Measurements from ENCODE around the gene PRDX2.
"Not testable (repeated sequence)": the region's sequence is repeated elsewhere in the genome, so short reads cannot be mapped to it uniquely, and the experiment has no call there.

PRDX2 gene

GRCh38 chr19:12806242-12807081 lies 4.9 kb upstream of the PRDX2 start, which contains the start of gene RNASEH2A:
Gene RNASEH2A, plus strand, starts transcription at chr19:12806584. Its CDS starts 90 bp downstream, at chr19:12806674.
- DNase-seq (ENCODE audit: low read depth in 1 of 2, low spot score in 1 of 2): peak; percentile 83 to 88
- TF ChIP-seq JUND (IDR thresholded peaks at IDR 0.05; ENCODE audit: low read depth): no peak

GRCh38 chr19:12804051-12804450 lies 2.5 kb upstream of the PRDX2 start:
- TF ChIP-seq JUND (IDR thresholded peaks at IDR 0.05; ENCODE audit: low read depth): no peak
- in situ Hi-C loops (cut with HindIII; ENCODE audit: low pct_unique_long_range_greater_than_20kb, low sequenced_read_pairs): no loop called here
- DNase-seq (ENCODE audit: low read depth in 1 of 2, low spot score in 1 of 2): no peak

More at GRCh38 chr19:12806242-12807081, 4.9 kb upstream of the PRDX2 start, which contains the start of gene RNASEH2A:
- in situ Hi-C loops (cut with HindIII; ENCODE audit: low pct_unique_long_range_greater_than_20kb, low sequenced_read_pairs): no loop called here

- no peak for TF ChIP-seq JUND (IDR thresholded peaks at IDR 0.05; ENCODE audit: low read depth)
- DNase-seq (ENCODE audit: low read depth in 1 of 2, low spot score in 1 of 2): no peak
- in situ Hi-C loops (cut with HindIII; ENCODE audit: low pct_unique_long_range_greater_than_20kb, low sequenced_read_pairs): no loop called here
Measured at GRCh38 chr19:12802267-12803106, 887 bp upstream of the PRDX2 start.

GRCh38 chr19:12800923-12801465 lies 606 bp downstream of the PRDX2 start:
- no peak for TF ChIP-seq JUND (IDR thresholded peaks at IDR 0.05; ENCODE audit: low read depth)
- DNase-seq (ENCODE audit: low read depth in 1 of 2, low spot score in 1 of 2): no peak
- in situ Hi-C loops (cut with HindIII; ENCODE audit: low pct_unique_long_range_greater_than_20kb, low sequenced_read_pairs): no loop called here

GRCh38 chr19:12800466-12800770 lies 1.2 kb downstream of the PRDX2 start:
- in situ Hi-C loops (cut with HindIII; ENCODE audit: low pct_unique_long_range_greater_than_20kb, low sequenced_read_pairs): no loop called here
- no peak for DNase-seq (ENCODE audit: low read depth in 1 of 2, low spot score in 1 of 2)
- no peak for TF ChIP-seq JUND (IDR thresholded peaks at IDR 0.05; ENCODE audit: low read depth)

- no peak for DNase-seq (ENCODE audit: low read depth in 1 of 2, low spot score in 1 of 2)
- TF ChIP-seq JUND (IDR thresholded peaks at IDR 0.05; ENCODE audit: low read depth): no peak
- in situ Hi-C loops (cut with HindIII; ENCODE audit: low pct_unique_long_range_greater_than_20kb, low sequenced_read_pairs): no loop called here
Measured at GRCh38 chr19:12799742-12800465, 1.7 kb downstream of the PRDX2 start.

- DNase-seq (ENCODE audit: low read depth in 1 of 2, low spot score in 1 of 2); in situ Hi-C loops (cut with HindIII; ENCODE audit: low pct_unique_long_range_greater_than_20kb, low sequenced_read_pairs): not testable (repeated sequence)
Measured at GRCh38 chr19:12797607-12798006, 4.0 kb downstream of the PRDX2 start.

- in situ Hi-C loops (cut with HindIII; ENCODE audit: low pct_unique_long_range_greater_than_20kb, low sequenced_read_pairs): no loop called here
- no peak for TF ChIP-seq JUND (IDR thresholded peaks at IDR 0.05; ENCODE audit: low read depth)
- DNase-seq (ENCODE audit: low read depth in 1 of 2, low spot score in 1 of 2): no peak
Measured at GRCh38 chr19:12797141-12797587, 4.4 kb downstream of the PRDX2 start.

GRCh38 chr19:12796146-12797071 lies 5.2 kb downstream of the PRDX2 start:
- TF ChIP-seq JUND (IDR thresholded peaks at IDR 0.05; ENCODE audit: low read depth): no peak
- DNase-seq (ENCODE audit: low read depth in 1 of 2, low spot score in 1 of 2): peak in 1 of 2 experiments; percentile 80
- in situ Hi-C loops (cut with HindIII; ENCODE audit: low pct_unique_long_range_greater_than_20kb, low sequenced_read_pairs): no loop called here

GRCh38 chr19:12794971-12795381 lies 6.6 kb downstream of the PRDX2 start:
- no peak for TF ChIP-seq JUND (IDR thresholded peaks at IDR 0.05; ENCODE audit: low read depth)
- in situ Hi-C loops (cut with HindIII; ENCODE audit: low pct_unique_long_range_greater_than_20kb, low sequenced_read_pairs): no loop called here
- DNase-seq (ENCODE audit: low read depth in 1 of 2, low spot score in 1 of 2): no peak

- in situ Hi-C loops (cut with HindIII; ENCODE audit: low pct_unique_long_range_greater_than_20kb, low sequenced_read_pairs): no loop called here
- no peak for TF ChIP-seq JUND (IDR thresholded peaks at IDR 0.05; ENCODE audit: low read depth)
- no peak for DNase-seq (ENCODE audit: low read depth in 1 of 2, low spot score in 1 of 2)
Measured at GRCh38 chr19:12794196-12794941, 7.2 kb downstream of the PRDX2 start.
